ENCODE measurements around the gene SRM. TPM values are rescaled to one million over a fixed set of nuclear protein-coding genes. Genes with fewer than 3 reads are reported as not detected.

The SRM gene
- total RNA-seq, 1 donor from 2014 or later: 15.7 TPM

DNA sequence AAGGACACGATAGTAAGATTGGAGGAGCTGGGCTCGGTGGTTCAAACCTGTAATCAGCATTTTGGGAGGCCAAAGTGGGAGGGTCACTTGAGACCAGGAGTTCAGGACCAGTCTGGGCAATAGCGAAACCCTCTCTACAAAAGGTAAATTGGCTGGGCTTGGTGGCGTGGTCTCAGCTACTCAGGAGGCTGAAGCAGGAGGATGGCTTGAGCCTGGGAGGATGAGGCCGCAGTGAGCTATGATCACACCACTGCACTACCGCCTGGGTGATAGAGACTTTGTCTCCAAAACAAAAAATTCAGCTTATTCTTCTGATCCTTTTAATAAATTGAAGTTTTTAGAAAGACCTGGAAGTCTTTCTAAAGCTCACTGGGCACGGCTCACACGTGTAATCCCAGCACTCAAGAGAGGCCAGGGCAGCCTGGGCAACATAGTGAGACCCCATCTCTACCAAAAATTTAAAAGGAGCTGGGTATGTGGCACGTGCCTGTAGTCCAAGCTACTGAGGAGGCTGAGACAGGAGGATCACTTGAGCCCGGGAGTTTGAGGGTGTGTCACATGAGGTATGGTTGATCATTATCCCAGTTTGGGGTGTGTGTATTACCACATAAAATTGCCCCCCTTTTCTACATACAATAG lies 28.1 kb downstream of the SRM start:
- H3K27ac ChIP-seq: no peak overlapping the region
- no peaks in the 10 kb centered on the region for H3K9me3 Mint-ChIP-seq
- no peaks in the 10 kb centered on the region for H3K36me3 ChIP-seq
- peaks cover 25% of the 10 kb centered on the region for H3F3A ChIP-seq (ENCODE audit: low read depth)
- no peak for DNase-seq (ENCODE audit: low spot score)
- no peaks in the 10 kb centered on the region for H3K4me1 ChIP-seq
- H3K27ac Mint-ChIP-seq: no peak overlapping the region
- no peaks in the 10 kb centered on the region for H3K27me3 ChIP-seq
- peaks cover 5% of the 10 kb centered on the region for H3K27me3 Mint-ChIP-seq (ENCODE audit: insufficient read depth, low read depth)
- H3K9me3 ChIP-seq (ENCODE audit: low read depth): no peaks in the 10 kb centered on the region
- no peak overlapping the region for H3K4me2 ChIP-seq
- peaks cover 8% of the 10 kb centered on the region for H3K36me3 Mint-ChIP-seq
- no peaks in the 10 kb centered on the region for H4K20me1 ChIP-seq (ENCODE audit: low read depth)
- H3K4me3 ChIP-seq: no peak overlapping the region
- no peak for TF ChIP-seq CTCF (IDR thresholded peaks at IDR 0.05)
- no peak overlapping the region for H3K9ac ChIP-seq
- no peak overlapping the region for H3K4me3 Mint-ChIP-seq
- H2AFZ ChIP-seq (replicated peaks): no peak overlapping the region
- no peaks in the 10 kb centered on the region for H3K4me1 Mint-ChIP-seq
- no peaks in the 10 kb centered on the region for H3K79me2 ChIP-seq (ENCODE audit: low read depth)

DNA sequence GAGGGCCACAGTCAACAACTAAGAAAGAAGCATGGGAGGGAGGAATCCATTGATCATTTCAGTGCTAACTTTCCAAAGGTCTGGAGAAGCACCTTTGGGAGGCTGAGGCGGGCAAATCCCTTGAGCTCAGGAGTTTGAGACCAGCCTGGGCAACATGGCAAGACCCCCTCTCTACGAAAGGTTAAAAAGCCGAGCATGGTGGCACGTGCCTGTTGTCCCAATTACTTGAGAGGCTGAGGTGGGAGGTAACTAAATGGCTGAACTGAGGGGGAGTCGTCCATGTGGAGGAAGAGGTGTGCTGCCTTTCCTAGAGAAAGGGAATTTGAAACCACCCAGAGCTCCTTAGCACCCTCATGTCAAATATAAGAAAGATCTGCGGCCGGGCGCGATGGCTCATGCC lies 29.0 kb downstream of the SRM start:
- no peaks in the 10 kb centered on the region for H3K4me1 ChIP-seq
- no peak overlapping the region for H3K4me2 ChIP-seq
- peaks cover 5% of the 10 kb centered on the region for H3K36me3 ChIP-seq
- H3F3A ChIP-seq (ENCODE audit: low read depth): peaks cover 33% of the 10 kb centered on the region
- peaks cover 6% of the 10 kb centered on the region for H4K20me1 ChIP-seq (ENCODE audit: low read depth)
- peaks cover 14% of the 10 kb centered on the region for H3K36me3 Mint-ChIP-seq
- no peak overlapping the region for H2AFZ ChIP-seq (replicated peaks)
- TF ChIP-seq EZH2 (IDR thresholded peaks at IDR 0.05): no peak
- TF ChIP-seq EZH2phosphoT487 (IDR thresholded peaks at IDR 0.05): no peak
- TF ChIP-seq CTCF (IDR thresholded peaks at IDR 0.05): no peak
- peak overlapping the region; percentile 70 for H3K27ac ChIP-seq
- no peak overlapping the region for H3K4me3 Mint-ChIP-seq
- no peak overlapping the region for H3K9ac ChIP-seq
- H3K27ac Mint-ChIP-seq: peak overlapping the region; percentile 42
- peaks cover 5% of the 10 kb centered on the region for H3K27me3 Mint-ChIP-seq (ENCODE audit: insufficient read depth, low read depth)
- H3K9me3 Mint-ChIP-seq: no peaks in the 10 kb centered on the region
- H3K9me3 ChIP-seq (ENCODE audit: low read depth): no peaks in the 10 kb centered on the region
- DNase-seq (ENCODE audit: low spot score): no peak
- no peaks in the 10 kb centered on the region for H3K4me1 Mint-ChIP-seq
- H3K4me3 ChIP-seq: no peak overlapping the region
- H3K79me2 ChIP-seq (ENCODE audit: low read depth): no peaks in the 10 kb centered on the region
- H3K27me3 ChIP-seq: no peaks in the 10 kb centered on the region

DNA sequence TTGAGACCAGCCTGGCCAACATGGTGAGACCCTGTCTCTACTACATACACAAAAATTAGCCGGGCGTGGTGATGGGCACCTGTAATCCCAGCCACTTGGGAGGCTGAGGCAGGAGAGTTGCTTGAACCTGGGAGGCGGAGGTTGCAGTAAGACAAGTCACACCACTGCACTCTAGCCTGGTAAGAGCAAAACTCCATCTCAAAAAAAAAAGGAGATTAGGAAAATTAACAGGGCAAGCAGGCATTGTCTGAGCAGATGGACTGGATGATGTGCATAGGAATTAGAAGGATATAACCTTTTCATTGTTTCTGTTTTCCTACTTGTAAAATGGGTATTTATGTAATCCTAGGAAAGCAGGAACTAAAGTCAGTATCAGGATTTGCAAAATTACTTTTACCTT lies 31.8 kb downstream of the SRM start:
- no peaks in the 10 kb centered on the region for H3K9me3 Mint-ChIP-seq
- Histone ChIP-seq H3K27me3 (no peaks in the 10 kb centered on the region), H2AFZ (replicated peaks) (no peak overlapping the region), H4K20me1 (ENCODE audit: low read depth) (peaks cover 26% of the 10 kb centered on the region), H3K4me1 (no peaks in the 10 kb centered on the region), H3K4me3 (no peak overlapping the region), H3K27ac (no peak overlapping the region), H3K79me2 (ENCODE audit: low read depth) (peaks cover 7% of the 10 kb centered on the region), H3K9ac (no peak overlapping the region), H3K4me2 (no peak overlapping the region), H3K9me3 (ENCODE audit: low read depth) (no peaks in the 10 kb centered on the region), H3K36me3 (peaks cover 21% of the 10 kb centered on the region), H3F3A (ENCODE audit: low read depth) (peaks cover 58% of the 10 kb centered on the region)
- no peak for TF ChIP-seq CTCF (IDR thresholded peaks at IDR 0.05)
- no peak for TF ChIP-seq EZH2 (IDR thresholded peaks at IDR 0.05)
- no peak for TF ChIP-seq EZH2phosphoT487 (IDR thresholded peaks at IDR 0.05)
- H3K4me1 Mint-ChIP-seq: no peaks in the 10 kb centered on the region
- H3K36me3 Mint-ChIP-seq: peaks cover 22% of the 10 kb centered on the region
- DNase-seq (ENCODE audit: low spot score): no peak
- H3K27ac Mint-ChIP-seq: no peak overlapping the region
- H3K4me3 Mint-ChIP-seq: no peak overlapping the region
- H3K27me3 Mint-ChIP-seq (ENCODE audit: insufficient read depth, low read depth): peaks cover 3% of the 10 kb centered on the region

All from neural progenitor cell (in vitro differentiated cells).